Right ventricle myocardium inferior (tissue), 1 donor: ENCODE results near the gene SIDT2. TPM values are rescaled to one million over a fixed set of nuclear protein-coding genes. Genes with fewer than 3 reads are reported as not detected.
"Not testable (repeated sequence)": the region's sequence is repeated elsewhere in the genome, so short reads cannot be mapped to it uniquely, and the experiment has no call there.

Experiments used
- ATAC-seq: fragments of 200-7000 bp; cut with Tn5 transposase; one replicate; pipeline ENCODE4 v1.9.1; 2020; ENCODE audit warnings: mild to moderate bottlenecking, moderate library complexity
- DNase-seq: peaks from one replicate; pipeline ENCODE4 v3.0.0; 2021; ENCODE audit errors: missing footprints
- intact Hi-C: fragments of 100-400 bp; cut with DNase I; formaldehyde crosslinking; loops from one replicate; pipeline ENCODE4 v1.11.0; 2022
- total RNA-seq: library from RNA; stranded (reverse); fragmentation: NEBNext Ultra II Directional; extraction: Animal tissue kit (Norgen Biotek cat#: 25700); gene quantifications from one replicate; pipeline ENCODE4 v1.2.1, GENCODE V29; 2021
- donor health status: DM: no; HTN: yes; CAD: no; lungs with severe emphysema.

SIDT2 gene
- total RNA-seq, 1 donor from 2014 or later, result 26.1 TPM

GRCh38 chr11:117169736-117170135 is 8.8 kb upstream of the SIDT2 start:
- no peak for ATAC-seq
- intact Hi-C loops, result no loop called here
- DNase-seq, result no peak

- intact Hi-C loops, result no loop called here
- DNase-seq (no peak), ATAC-seq (no peak)
These were observed 8.3 kb upstream of the SIDT2 start for GRCh38 chr11:117170210-117170609.

- intact Hi-C loops, result no loop called here
- ATAC-seq (peak; percentile 7), DNase-seq (no peak)
These were observed 7.5 kb upstream of the SIDT2 start for GRCh38 chr11:117171007-117171403.

- ATAC-seq (peak; percentile 14), DNase-seq (no peak)
- intact Hi-C loops, result no loop called here
These were observed 7.0 kb upstream of the SIDT2 start for GRCh38 chr11:117171404-117172061.

- DNase-seq, result no peak
- intact Hi-C loops, result no loop called here
- ATAC-seq, result peak; percentile 21
These were observed 5.7 kb upstream of the SIDT2 start for GRCh38 chr11:117172724-117173421.

- no peak for ATAC-seq
- intact Hi-C loops, result loop anchor here (5.0 kb wide), 2 partner anchors 33 to 57 kb away; partner anchors contain the start of genes PAFAH1B2, PCSK7 and RNF214
- DNase-seq, result no peak
These were observed 3.4 kb upstream of the SIDT2 start for GRCh38 chr11:117175104-117175503.

- DNase-seq, result no peak
- intact Hi-C loops, result loop anchor here (5.0 kb wide), 2 partner anchors 33 to 57 kb away; partner anchors contain the start of genes PAFAH1B2, PCSK7 and RNF214
- ATAC-seq, result no peak
These were observed 2.8 kb upstream of the SIDT2 start for GRCh38 chr11:117175781-117176180.

- ATAC-seq, result no peak
- DNase-seq, result no peak
- intact Hi-C loops, result loop anchor here (5.0 kb wide), 2 partner anchors 34 to 56 kb away; partner anchors contain the start of genes PAFAH1B2, PCSK7 and RNF214
These were observed 2.4 kb upstream of the SIDT2 start for GRCh38 chr11:117176186-117176585.

GRCh38 chr11:117177534-117178209 is 871 bp upstream of the SIDT2 start:
- no peak for ATAC-seq
- intact Hi-C loops, result loop anchor here (2.0 to 5.0 kb wide), 3 partner anchors 35 to 55 kb away; partner anchors contain the start of genes PAFAH1B2, PCSK7 and RNF214
- no peak for DNase-seq

- no peak for DNase-seq
- intact Hi-C loops, result loop anchor here (2.0 to 5.0 kb wide), 3 partner anchors 37 to 53 kb away; partner anchors contain the start of genes PAFAH1B2, PCSK7 and RNF214
- ATAC-seq, result peak; percentile 55
These were observed 781 bp downstream of the SIDT2 start for GRCh38 chr11:117179048-117179999.

- intact Hi-C loops, result no loop called here
- no peak for DNase-seq
- no peak for ATAC-seq
These were observed 1.5 kb downstream of the SIDT2 start for GRCh38 chr11:117180020-117180419.

- DNase-seq (no peak), ATAC-seq (no peak)
- intact Hi-C loops, result no loop called here
These were observed 2.4 kb downstream of the SIDT2 start for GRCh38 chr11:117180661-117181585.

- DNase-seq (no peak), ATAC-seq (no peak)
- intact Hi-C loops, result no loop called here
These were observed 3.3 kb downstream of the SIDT2 start for GRCh38 chr11:117181586-117182550.

- intact Hi-C loops, result no loop called here
- no peak for DNase-seq
- ATAC-seq, result no peak
These were observed 4.0 kb downstream of the SIDT2 start for GRCh38 chr11:117182551-117182935.

GRCh38 chr11:117183178-117183577 is 4.6 kb downstream of the SIDT2 start:
- intact Hi-C loops, ATAC-seq, DNase-seq: not testable (repeated sequence)

- ATAC-seq, result no peak
- DNase-seq, result no peak
- intact Hi-C loops, result no loop called here
These were observed 5.3 kb downstream of the SIDT2 start for GRCh38 chr11:117183724-117184349.
